Left ventricle myocardium inferior (tissue), 1 donor: ENCODE results near the gene NCEH1. TPM values are rescaled to one million over a fixed set of nuclear protein-coding genes. Genes with fewer than 3 reads are reported as not detected.

ENCODE experiments used
- DNase-seq: peaks from one replicate; pipeline ENCODE4 v3.0.0-alpha.2; 2020
- H3K27ac ChIP-seq: fragments of 200-600 bp; replicated peaks from 2 replicates; pipeline ENCODE4 v1.8.0; 2021
- H3K27me3 ChIP-seq: fragments of 200-600 bp; 2 replicates; pipeline ENCODE4 v1.8.0; 2021; ENCODE audit warnings: low read depth
- H3K36me3 ChIP-seq: fragments of 200-600 bp; 2 replicates; pipeline ENCODE4 v1.8.0; 2021
- H3K4me1 ChIP-seq: fragments of 200-600 bp; 2 replicates; pipeline ENCODE4 v1.8.0; 2021
- H3K4me3 ChIP-seq: fragments of 200-600 bp; 2 replicates; pipeline ENCODE4 v1.8.0; 2021; ENCODE audit warnings: mild to moderate bottlenecking, moderate library complexity
- H3K9me3 ChIP-seq: fragments of 200-600 bp; replicated peaks from 2 replicates; pipeline ENCODE4 v1.8.0; 2021
- intact Hi-C: fragments of 100-400 bp; cut with micrococcal nuclease; formaldehyde crosslinking; loops from one replicate; pipeline ENCODE4 v1.11.0; 2022
- total RNA-seq: library from RNA; stranded (reverse); fragmentation: NEBNext Ultra II Directional; extraction: Animal tissue kit (Norgen Biotek cat#: 25700); gene quantifications from one replicate; pipeline ENCODE4 v1.2.1, GENCODE V29; 2021
- TF ChIP-seq, protein P1 (sequence below): fragments of 200-600 bp; IDR thresholded peaks from 2 replicates; pipeline ENCODE4 v1.8.0; 2021; ENCODE audit warnings: antibody characterized with exemption, mild to moderate bottlenecking, borderline replicate concordance
- donor health status: DM: no; HTN: yes; CAD: no; lungs with severe emphysema.

NCEH1 gene
- total RNA-seq, 1 donor from 2014 or later = 58.6 TPM

- Histone ChIP-seq H3K27ac (peak overlapping the region; percentile 85), H3K36me3 (no peaks in the 10 kb centered on the region), H3K9me3 (no peaks in the 10 kb centered on the region), H3K4me3 (peak overlapping the region; percentile 16), H3K4me1 (peaks cover 92% of the 10 kb centered on the region), H3K27me3 (no peaks in the 10 kb centered on the region)
- no peak for DNase-seq
- intact Hi-C loops = no loop called here
- TF ChIP-seq, protein P1, sequence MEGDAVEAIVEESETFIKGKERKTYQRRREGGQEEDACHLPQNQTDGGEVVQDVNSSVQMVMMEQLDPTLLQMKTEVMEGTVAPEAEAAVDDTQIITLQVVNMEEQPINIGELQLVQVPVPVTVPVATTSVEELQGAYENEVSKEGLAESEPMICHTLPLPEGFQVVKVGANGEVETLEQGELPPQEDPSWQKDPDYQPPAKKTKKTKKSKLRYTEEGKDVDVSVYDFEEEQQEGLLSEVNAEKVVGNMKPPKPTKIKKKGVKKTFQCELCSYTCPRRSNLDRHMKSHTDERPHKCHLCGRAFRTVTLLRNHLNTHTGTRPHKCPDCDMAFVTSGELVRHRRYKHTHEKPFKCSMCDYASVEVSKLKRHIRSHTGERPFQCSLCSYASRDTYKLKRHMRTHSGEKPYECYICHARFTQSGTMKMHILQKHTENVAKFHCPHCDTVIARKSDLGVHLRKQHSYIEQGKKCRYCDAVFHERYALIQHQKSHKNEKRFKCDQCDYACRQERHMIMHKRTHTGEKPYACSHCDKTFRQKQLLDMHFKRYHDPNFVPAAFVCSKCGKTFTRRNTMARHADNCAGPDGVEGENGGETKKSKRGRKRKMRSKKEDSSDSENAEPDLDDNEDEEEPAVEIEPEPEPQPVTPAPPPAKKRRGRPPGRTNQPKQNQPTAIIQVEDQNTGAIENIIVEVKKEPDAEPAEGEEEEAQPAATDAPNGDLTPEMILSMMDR = no peak
Measured at GRCh38 chr3:172676196-172676922, 34.5 kb downstream of the NCEH1 start.

DNA sequence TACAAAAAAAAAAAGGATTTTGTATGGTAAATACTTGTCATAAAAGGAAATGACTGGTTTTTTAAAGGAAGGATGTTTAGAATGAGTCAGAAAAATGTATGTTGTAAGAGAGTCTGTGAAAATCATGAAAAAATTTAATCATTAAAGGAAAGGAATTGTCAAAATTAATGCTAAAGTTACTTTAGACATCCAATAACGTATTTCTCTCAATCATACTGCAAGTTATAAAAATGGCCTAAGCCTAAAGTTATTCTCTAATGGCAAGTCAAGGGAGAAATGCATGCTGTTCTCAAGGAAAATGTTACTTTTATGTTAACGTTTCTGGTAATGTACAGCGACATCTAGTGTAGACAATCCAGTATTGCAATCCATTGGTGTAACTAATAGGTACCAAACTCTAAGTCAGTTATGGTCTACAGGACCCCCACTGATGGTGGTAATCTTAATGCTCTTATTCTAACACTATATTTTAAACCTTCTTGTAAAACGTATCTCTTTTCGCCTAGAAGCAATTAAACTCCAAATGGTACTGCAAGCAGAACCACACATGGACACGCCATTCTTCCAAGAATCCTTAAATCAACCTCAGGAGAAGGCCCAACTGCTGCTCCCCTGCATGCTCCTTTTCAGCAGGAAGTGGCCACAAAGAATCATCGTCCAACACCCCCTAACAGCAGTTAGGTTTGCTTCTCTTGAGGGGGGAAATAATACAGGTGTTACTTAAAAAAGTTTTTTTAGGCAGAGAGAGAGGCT, 35.2 kb downstream of the NCEH1 start:
- Histone ChIP-seq H3K27ac (peak overlapping the region; percentile 85), H3K36me3 (no peaks in the 10 kb centered on the region), H3K9me3 (no peaks in the 10 kb centered on the region), H3K4me1 (peaks cover 91% of the 10 kb centered on the region), H3K4me3 (no peak overlapping the region), H3K27me3 (no peaks in the 10 kb centered on the region)
- intact Hi-C loops = no loop called here
- no peak for DNase-seq
- TF ChIP-seq, protein P1 = peak; percentile 84

- DNase-seq = peak; percentile 54
- Histone ChIP-seq H3K4me1 (peaks cover 94% of the 10 kb centered on the region), H3K27ac (peak overlapping the region; percentile 81), H3K9me3 (no peaks in the 10 kb centered on the region), H3K36me3 (no peaks in the 10 kb centered on the region), H3K4me3 (peak overlapping the region; percentile 30), H3K27me3 (no peaks in the 10 kb centered on the region)
- TF ChIP-seq, protein P1 = peak; percentile 77
- intact Hi-C loops = no loop called here
Measured at GRCh38 chr3:172673210-172673679, 37.6 kb downstream of the NCEH1 start.

DNA sequence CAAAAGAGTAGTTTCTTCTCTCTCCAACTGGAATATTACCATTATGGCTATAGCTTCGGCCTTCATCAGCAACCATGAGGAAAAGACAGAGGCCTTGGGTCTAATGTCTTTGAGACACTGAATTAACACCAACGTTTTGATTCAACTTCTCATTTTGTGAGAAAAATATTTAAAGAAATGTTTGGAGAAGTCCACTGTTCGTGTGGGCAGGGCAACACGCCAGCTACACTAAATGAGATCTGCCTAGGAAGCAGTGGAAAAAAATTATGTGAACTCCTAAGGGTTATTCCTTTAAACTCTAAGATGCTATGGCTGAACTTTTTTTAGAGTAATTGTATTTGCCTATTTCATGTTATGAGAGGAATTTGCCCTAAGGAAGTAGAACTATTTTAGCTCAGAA, 41.8 kb downstream of the NCEH1 start:
- intact Hi-C loops = no loop called here
- DNase-seq = no peak
- H3K4me1 ChIP-seq = peaks cover 77% of the 10 kb centered on the region
- H3K27ac ChIP-seq = no peak overlapping the region
- H3K9me3 ChIP-seq = no peaks in the 10 kb centered on the region
- TF ChIP-seq, protein P1 = no peak
- H3K4me3 ChIP-seq = no peak overlapping the region
- no peaks in the 10 kb centered on the region for H3K36me3 ChIP-seq
- H3K27me3 ChIP-seq = no peaks in the 10 kb centered on the region

DNA sequence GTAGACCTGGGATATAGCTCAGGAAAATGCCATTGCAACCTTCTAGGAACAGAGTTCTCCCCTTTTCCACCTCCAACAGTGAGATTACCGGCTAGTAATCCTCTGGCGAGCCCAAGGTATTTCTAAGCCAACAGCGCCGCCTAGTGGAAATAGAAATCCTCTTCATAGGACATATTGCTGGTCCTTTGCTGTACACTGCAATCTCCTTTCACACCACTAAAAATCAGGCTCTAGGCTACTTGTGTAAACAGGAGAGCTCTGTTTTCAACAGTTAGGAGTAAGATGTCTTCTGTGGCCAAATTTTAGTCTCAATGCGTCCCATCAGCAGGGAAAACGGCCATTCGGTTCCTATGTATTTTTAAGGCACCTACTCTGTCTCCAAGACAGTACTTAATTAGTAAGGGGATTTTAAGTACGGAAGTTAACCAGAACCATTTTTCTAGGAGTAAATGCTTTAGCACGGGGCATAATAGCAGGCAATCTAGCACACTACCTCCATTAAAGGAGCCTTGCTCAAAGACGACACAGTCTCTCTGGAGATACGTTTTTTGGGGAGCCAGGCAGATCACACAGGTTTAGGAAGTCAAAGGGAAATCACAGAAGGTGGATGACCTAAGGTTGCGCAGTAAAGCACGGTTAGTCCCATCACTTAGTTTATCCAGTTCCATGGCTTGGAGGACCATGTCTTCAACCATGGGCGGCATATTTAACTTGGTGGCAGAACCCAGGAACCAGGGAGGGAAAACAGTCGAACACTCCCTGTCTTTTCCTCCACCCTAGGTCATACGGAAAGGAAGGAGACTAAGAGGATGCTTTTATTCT, 43.8 kb downstream of the NCEH1 start:
- Histone ChIP-seq H3K27me3 (no peaks in the 10 kb centered on the region), H3K36me3 (no peaks in the 10 kb centered on the region), H3K4me1 (peaks cover 58% of the 10 kb centered on the region), H3K4me3 (no peak overlapping the region), H3K9me3 (no peaks in the 10 kb centered on the region), H3K27ac (no peak overlapping the region)
- TF ChIP-seq, protein P1 = peak; percentile 87
- intact Hi-C loops = no loop called here
- peak; percentile 54 for DNase-seq
